ENCODE data around the gene GFAP.

GFAP gene

GRCh38 chr17:44911133-44912001, 3.9 kb downstream of the GFAP start:
- Histone ChIP-seq H3K4me1 (ENCODE audit: control insufficient read depth in 1 of 2, insufficient read depth in 1 of 2, low read depth in 1 of 2, low read length in 1 of 2) (peaks cover 11 to 17% of the 10 kb centered on the region in 2 experiments), H3K27me3 (peaks cover 41% of the 10 kb centered on the region), H3K36me3 (no peaks in the 10 kb centered on the region), H3K9me3 (no peaks in the 10 kb centered on the region), H3K4me3 (ENCODE audit: low read depth in 1 of 2, low read length in 1 of 2) (peak overlapping the region; percentile 29 to 44), H3K27ac (no peak overlapping the region)
- TF ChIP-seq, protein P1, sequence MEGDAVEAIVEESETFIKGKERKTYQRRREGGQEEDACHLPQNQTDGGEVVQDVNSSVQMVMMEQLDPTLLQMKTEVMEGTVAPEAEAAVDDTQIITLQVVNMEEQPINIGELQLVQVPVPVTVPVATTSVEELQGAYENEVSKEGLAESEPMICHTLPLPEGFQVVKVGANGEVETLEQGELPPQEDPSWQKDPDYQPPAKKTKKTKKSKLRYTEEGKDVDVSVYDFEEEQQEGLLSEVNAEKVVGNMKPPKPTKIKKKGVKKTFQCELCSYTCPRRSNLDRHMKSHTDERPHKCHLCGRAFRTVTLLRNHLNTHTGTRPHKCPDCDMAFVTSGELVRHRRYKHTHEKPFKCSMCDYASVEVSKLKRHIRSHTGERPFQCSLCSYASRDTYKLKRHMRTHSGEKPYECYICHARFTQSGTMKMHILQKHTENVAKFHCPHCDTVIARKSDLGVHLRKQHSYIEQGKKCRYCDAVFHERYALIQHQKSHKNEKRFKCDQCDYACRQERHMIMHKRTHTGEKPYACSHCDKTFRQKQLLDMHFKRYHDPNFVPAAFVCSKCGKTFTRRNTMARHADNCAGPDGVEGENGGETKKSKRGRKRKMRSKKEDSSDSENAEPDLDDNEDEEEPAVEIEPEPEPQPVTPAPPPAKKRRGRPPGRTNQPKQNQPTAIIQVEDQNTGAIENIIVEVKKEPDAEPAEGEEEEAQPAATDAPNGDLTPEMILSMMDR (IDR thresholded peaks at IDR 0.05) = no peak

GRCh38 chr17:44910231-44911106, 4.8 kb downstream of the GFAP start:
- no peak overlapping the region for H3K4me3 ChIP-seq (ENCODE audit: low read depth in 1 of 2, low read length in 1 of 2)
- H3K36me3 ChIP-seq = no peaks in the 10 kb centered on the region
- peaks cover 8 to 10% of the 10 kb centered on the region in 2 experiments for H3K4me1 ChIP-seq (ENCODE audit: control insufficient read depth in 1 of 2, insufficient read depth in 1 of 2, low read depth in 1 of 2, low read length in 1 of 2)
- TF ChIP-seq, protein P1 (IDR thresholded peaks at IDR 0.05) = no peak
- no peak overlapping the region for H3K27ac ChIP-seq
- peaks cover 41% of the 10 kb centered on the region for H3K27me3 ChIP-seq
- H3K9me3 ChIP-seq = no peaks in the 10 kb centered on the region

DNA sequence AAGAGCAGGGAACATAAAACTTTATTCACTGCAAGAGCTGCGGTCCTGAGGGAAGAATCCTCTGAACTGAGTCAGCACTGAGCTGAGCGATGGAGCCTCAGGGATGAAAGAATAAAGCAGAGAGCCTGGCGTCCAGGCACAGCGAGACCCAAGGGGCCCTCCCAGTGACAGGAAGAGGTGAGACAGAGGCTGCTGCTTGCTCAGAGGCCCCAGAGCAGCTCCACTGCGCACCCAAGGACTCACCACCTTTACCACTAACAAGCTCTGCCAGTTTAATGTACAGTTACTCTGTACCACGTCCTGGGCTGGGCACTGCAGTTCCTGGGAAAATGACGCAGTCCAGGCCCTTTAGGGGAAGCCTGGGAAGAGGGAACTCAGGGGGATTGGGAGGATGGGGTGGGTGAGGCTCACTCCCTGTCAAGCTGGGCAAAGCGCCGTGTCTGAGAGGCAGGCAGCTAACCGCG, 5.6 kb downstream of the GFAP start:
- peaks cover 41% of the 10 kb centered on the region for H3K27me3 ChIP-seq
- H3K36me3 ChIP-seq = no peaks in the 10 kb centered on the region
- H3K4me3 ChIP-seq (ENCODE audit: low read depth in 1 of 2, low read length in 1 of 2) = no peak overlapping the region
- H3K27ac ChIP-seq = no peak overlapping the region
- H3K4me1 ChIP-seq (ENCODE audit: control insufficient read depth in 1 of 2, insufficient read depth in 1 of 2, low read depth in 1 of 2, low read length in 1 of 2) = peaks cover 8 to 10% of the 10 kb centered on the region in 2 experiments
- TF ChIP-seq, protein P1 (IDR thresholded peaks at IDR 0.05) = no peak
- H3K9me3 ChIP-seq = no peaks in the 10 kb centered on the region

DNA sequence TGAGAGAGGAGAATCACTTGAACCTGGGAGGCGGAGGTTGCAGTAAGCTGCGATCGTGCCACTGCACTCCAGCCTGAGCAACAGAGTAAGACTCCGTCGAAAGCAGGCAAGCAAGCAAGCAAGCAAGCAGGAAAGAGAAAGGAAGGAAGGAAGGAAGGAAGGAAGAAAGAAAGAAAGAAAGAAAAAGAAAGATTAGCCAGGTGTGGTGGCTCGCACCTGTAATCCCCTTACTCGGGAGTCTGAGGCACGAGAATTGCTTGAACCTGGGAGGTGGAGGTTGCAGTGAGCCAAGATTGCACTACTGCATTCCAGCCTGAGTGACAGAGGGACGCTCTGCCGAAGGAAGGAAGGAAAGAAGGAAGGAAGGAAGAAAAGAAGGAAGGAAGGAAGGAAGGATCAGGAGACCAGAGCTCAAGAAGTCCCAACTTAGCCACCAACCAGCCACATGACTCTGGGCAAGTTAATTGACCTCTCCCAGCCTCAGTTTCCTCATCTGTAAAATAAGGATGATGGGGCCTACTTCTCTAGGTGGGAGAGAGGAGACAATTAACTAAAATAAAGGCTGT, 6.5 kb downstream of the GFAP start:
- Histone ChIP-seq H3K27ac (no peak overlapping the region), H3K4me1 (ENCODE audit: control insufficient read depth in 1 of 2, insufficient read depth in 1 of 2, low read depth in 1 of 2, low read length in 1 of 2) (peaks cover 8 to 10% of the 10 kb centered on the region in 2 experiments)

More for the DNA sequence above, 6.5 kb downstream of the GFAP start:
- Histone ChIP-seq H3K4me3 (ENCODE audit: low read depth in 1 of 2, low read length in 1 of 2) (no peak overlapping the region), H3K27me3 (peaks cover 35% of the 10 kb centered on the region), H3K36me3 (no peaks in the 10 kb centered on the region), H3K9me3 (no peaks in the 10 kb centered on the region)
- TF ChIP-seq, protein P1 (IDR thresholded peaks at IDR 0.05) = no peak
